K562 (cell line): ENCODE data around the gene RNF212B. TPM values are rescaled to one million over a fixed set of nuclear protein-coding genes. Genes with fewer than 3 reads are reported as not detected.

Source experiments
- ATF1 ChIP-seq, 2 experiments: fragments of 450-650 bp in 1 of 2; IDR thresholded peaks; 2 replicates each; pipeline ENCODE4 v1.6.1; 2016; ENCODE audit warnings: missing compliant biosample characterization in 1 of 2, missing genetic modification characterization in 1 of 2
- BCL6 ChIP-seq: fragments of 250-450 bp; sonication (Bioruptor Pico); IDR thresholded peaks from 2 replicates; pipeline ENCODE4 v1.4.0; 2020
- CHCHD3 ChIP-seq: fragments of 250-450 bp; sonication (Bioruptor Pico); IDR thresholded peaks from 2 replicates; pipeline ENCODE4 v2.1.2; 2022; ENCODE audit warnings: mild to moderate bottlenecking
- E2F1 ChIP-seq: sonication (generic); formaldehyde crosslinking; IDR thresholded peaks from 2 replicates; pipeline ENCODE4 v1.8.1; 2023; ENCODE audit warnings: mild to moderate bottlenecking, missing genetic modification reagents, moderate library complexity
- EHMT2 ChIP-seq: fragments of 450-650 bp; IDR thresholded peaks from 2 replicates; pipeline ENCODE4 v1.6.1; 2018; ENCODE audit warnings: antibody characterized with exemption
- EZH2 ChIP-seq: IDR thresholded peaks from 2 replicates; pipeline ENCODE4 v1.6.1; 2012; ENCODE audit warnings: low read depth, mild to moderate bottlenecking, inconsistent platforms, low read length, borderline replicate concordance
- GABPA ChIP-seq: fragments of 200-800 bp; sonication (Bioruptor generic); conservative IDR thresholded peaks from 2 replicates; pipeline ENCODE4 v1.6.1; 2016; ENCODE audit warnings: low read depth, missing genetic modification characterization, missing compliant biosample characterization
- HEY1 ChIP-seq: fragments of 250-450 bp; sonication (Bioruptor Pico); IDR thresholded peaks from 2 replicates; pipeline ENCODE4 v1.5.0; 2020; ENCODE audit warnings: mild to moderate bottlenecking, moderate library complexity, borderline replicate concordance
- KDM4B ChIP-seq, 2 experiments: fragments of 450-650 bp in 1 of 2; sonication (generic) in 1 of 2; IDR thresholded peaks; 2 replicates each; pipeline ENCODE4 v1.6.1; 2016 to 2017; ENCODE audit warnings: borderline replicate concordance in 2 of 2, antibody characterized with exemption in 1 of 2, low read depth in 1 of 2, mild to moderate bottlenecking in 1 of 2
- KLF1 ChIP-seq: fragments of 450-650 bp; IDR thresholded peaks from 2 replicates; pipeline ENCODE4 v1.6.1; 2016; ENCODE audit warnings: missing genetic modification characterization, missing compliant biosample characterization
- MBD2 ChIP-seq: sonication (generic); IDR thresholded peaks from 2 replicates; pipeline ENCODE4 v1.6.1; 2016; ENCODE audit warnings: low read depth, borderline replicate concordance
- NFRKB ChIP-seq: fragments of 450-650 bp; IDR thresholded peaks from 2 replicates; pipeline ENCODE4 v1.6.1; 2016; ENCODE audit warnings: low read depth
- PHF21A ChIP-seq: fragments of 450-650 bp; IDR thresholded peaks from 2 replicates; pipeline ENCODE4 v1.6.1; 2017; ENCODE audit warnings: low read depth, borderline replicate concordance
- RUNX1 ChIP-seq: sonication (generic); IDR thresholded peaks from 2 replicates; pipeline ENCODE4 v1.6.1; 2016; ENCODE audit warnings: antibody characterized with exemption, low read depth
- SIN3B ChIP-seq: fragments of 450-650 bp; IDR thresholded peaks from 2 replicates; pipeline ENCODE4 v1.6.1; 2017; ENCODE audit warnings: low read depth, mild to moderate bottlenecking, moderate library complexity
- TRIM28 ChIP-seq: fragments of 450-650 bp; IDR thresholded peaks from 2 replicates; pipeline ENCODE4 v1.6.1; 2017
- ZNF133 ChIP-seq: fragments of 250-450 bp; sonication (Bioruptor Pico); IDR thresholded peaks from 2 replicates; pipeline ENCODE4 v1.4.0; 2020; ENCODE audit warnings: mild to moderate bottlenecking
- ZNF143 ChIP-seq: sonication (generic); formaldehyde crosslinking; IDR thresholded peaks from 2 replicates; pipeline ENCODE4 v1.9.0; 2022; ENCODE audit warnings: mild to moderate bottlenecking, missing genetic modification reagents
- ZNF347 ChIP-seq: fragments of 450-650 bp; formaldehyde crosslinking; IDR thresholded peaks from 2 replicates; pipeline ENCODE4 v1.4.0; 2020; ENCODE audit warnings: low read depth, mild to moderate bottlenecking, moderate library complexity
- polyA plus RNA-seq, 8 experiments: library from polyadenylated mRNA; depleted of rRNA in 4 of 8; stranded (reverse) in 5 of 8; unstranded in 3 of 8; fragments of >200 nt; fragmentation: Nextera tagmentation in 2 of 8; fragmentation: Illumina TruSeq in 1 of 8; extraction: Ambion mirVana in 2 of 8; extraction: Trizol in 1 of 8; gene quantifications; 2 replicates each; pipeline versions ENCODE4 v1.2.1 to v1.2.3, GENCODE V29; 2011 to 2014; ENCODE audit warnings: inconsistent platforms in 1 of 8, missing spikeins in 1 of 8
- total RNA-seq, 7 experiments: library from RNA; depleted of rRNA in 6 of 7; stranded (reverse); fragments of >200 nt in 6 of 7; fragmentation: Illumina TruSeq in 2 of 7; extraction: Trizol in 2 of 7; gene quantifications; 2 replicates each; pipeline versions ENCODE4 v1.2.1 to v1.2.3, GENCODE V29; 2011 to 2021; ENCODE audit warnings: low replicate concordance in 1 of 7
- TF ChIP-seq, protein P1 (sequence below): fragments of 250-450 bp; sonication (Bioruptor Pico); IDR thresholded peaks from 2 replicates; pipeline ENCODE4 v1.8.0; 2022; ENCODE audit warnings: inconsistent platforms
- TF ChIP-seq, protein P2 (sequence below): fragments of 250-450 bp; sonication (Bioruptor Pico); IDR thresholded peaks from 2 replicates; pipeline ENCODE4 v1.9.0; 2021; ENCODE audit warnings: mild to moderate bottlenecking, inconsistent platforms
- TF ChIP-seq, protein P3 (sequence below): IDR thresholded peaks from 2 replicates; pipeline ENCODE4 v1.6.1; 2016; ENCODE audit warnings: missing genetic modification characterization, missing compliant biosample characterization
- TF ChIP-seq, protein P4 (sequence below): sonication (generic); formaldehyde crosslinking; IDR thresholded peaks from 2 replicates; pipeline ENCODE4 v1.9.0; 2022; ENCODE audit warnings: mild to moderate bottlenecking, missing genetic modification reagents

The RNF212B gene
- total and polyA plus RNA-seq, 9 of the 15 experiments (the other 6 are each of a cell fraction or from before 2014, with no cell fraction given): 0.15 to 0.43 (median 0.27) TPM; not detected in 3

GRCh38 chr14:23301969-23302289 lies 64.2 kb downstream of the RNF212B start (continued):
- TF ChIP-seq E2F1 (CRISPR knock-in tag) (no peak), EHMT2 (no peak), SIN3B (no peak), ZNF347 (CRISPR knock-in tag) (no peak), RUNX1 (no peak), NFRKB (peak; percentile 33; the same call in 1 of the 2 replicates), KLF1 (tag) (no peak), ZNF133 (CRISPR knock-in tag) (no peak), GABPA (tag) (no peak), MBD2 (no peak), KDM4B (IDR thresholded peaks at IDR 0.05; ENCODE audit: borderline replicate concordance in 2 of 2, low read depth in 1 of 2) (no peak), BCL6 (CRISPR knock-in tag) (no peak), EZH2 (no peak), PHF21A (no peak), HEY1 (CRISPR knock-in tag) (no peak), ATF1 (CRISPR knock-in tag; IDR thresholded peaks at IDR 0.05) (no peak), ATF1 (tag; IDR thresholded peaks at IDR 0.05) (no peak; the same call in 1 of the 2 replicates), ZNF143 (no peak), TRIM28 (no peak), CHCHD3 (CRISPR knock-in tag) (peak; percentile 52; the same call in 1 of the 2 replicates)
- TF ChIP-seq, protein P1, sequence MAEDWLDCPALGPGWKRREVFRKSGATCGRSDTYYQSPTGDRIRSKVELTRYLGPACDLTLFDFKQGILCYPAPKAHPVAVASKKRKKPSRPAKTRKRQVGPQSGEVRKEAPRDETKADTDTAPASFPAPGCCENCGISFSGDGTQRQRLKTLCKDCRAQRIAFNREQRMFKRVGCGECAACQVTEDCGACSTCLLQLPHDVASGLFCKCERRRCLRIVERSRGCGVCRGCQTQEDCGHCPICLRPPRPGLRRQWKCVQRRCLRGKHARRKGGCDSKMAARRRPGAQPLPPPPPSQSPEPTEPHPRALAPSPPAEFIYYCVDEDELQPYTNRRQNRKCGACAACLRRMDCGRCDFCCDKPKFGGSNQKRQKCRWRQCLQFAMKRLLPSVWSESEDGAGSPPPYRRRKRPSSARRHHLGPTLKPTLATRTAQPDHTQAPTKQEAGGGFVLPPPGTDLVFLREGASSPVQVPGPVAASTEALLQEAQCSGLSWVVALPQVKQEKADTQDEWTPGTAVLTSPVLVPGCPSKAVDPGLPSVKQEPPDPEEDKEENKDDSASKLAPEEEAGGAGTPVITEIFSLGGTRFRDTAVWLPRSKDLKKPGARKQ: no peak
- TF ChIP-seq, protein P2, sequence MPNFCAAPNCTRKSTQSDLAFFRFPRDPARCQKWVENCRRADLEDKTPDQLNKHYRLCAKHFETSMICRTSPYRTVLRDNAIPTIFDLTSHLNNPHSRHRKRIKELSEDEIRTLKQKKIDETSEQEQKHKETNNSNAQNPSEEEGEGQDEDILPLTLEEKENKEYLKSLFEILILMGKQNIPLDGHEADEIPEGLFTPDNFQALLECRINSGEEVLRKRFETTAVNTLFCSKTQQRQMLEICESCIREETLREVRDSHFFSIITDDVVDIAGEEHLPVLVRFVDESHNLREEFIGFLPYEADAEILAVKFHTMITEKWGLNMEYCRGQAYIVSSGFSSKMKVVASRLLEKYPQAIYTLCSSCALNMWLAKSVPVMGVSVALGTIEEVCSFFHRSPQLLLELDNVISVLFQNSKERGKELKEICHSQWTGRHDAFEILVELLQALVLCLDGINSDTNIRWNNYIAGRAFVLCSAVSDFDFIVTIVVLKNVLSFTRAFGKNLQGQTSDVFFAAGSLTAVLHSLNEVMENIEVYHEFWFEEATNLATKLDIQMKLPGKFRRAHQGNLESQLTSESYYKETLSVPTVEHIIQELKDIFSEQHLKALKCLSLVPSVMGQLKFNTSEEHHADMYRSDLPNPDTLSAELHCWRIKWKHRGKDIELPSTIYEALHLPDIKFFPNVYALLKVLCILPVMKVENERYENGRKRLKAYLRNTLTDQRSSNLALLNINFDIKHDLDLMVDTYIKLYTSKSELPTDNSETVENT (CRISPR knock-in tag): peak; percentile 68; the same call in 1 of the 2 replicates
- TF ChIP-seq, protein P3, sequence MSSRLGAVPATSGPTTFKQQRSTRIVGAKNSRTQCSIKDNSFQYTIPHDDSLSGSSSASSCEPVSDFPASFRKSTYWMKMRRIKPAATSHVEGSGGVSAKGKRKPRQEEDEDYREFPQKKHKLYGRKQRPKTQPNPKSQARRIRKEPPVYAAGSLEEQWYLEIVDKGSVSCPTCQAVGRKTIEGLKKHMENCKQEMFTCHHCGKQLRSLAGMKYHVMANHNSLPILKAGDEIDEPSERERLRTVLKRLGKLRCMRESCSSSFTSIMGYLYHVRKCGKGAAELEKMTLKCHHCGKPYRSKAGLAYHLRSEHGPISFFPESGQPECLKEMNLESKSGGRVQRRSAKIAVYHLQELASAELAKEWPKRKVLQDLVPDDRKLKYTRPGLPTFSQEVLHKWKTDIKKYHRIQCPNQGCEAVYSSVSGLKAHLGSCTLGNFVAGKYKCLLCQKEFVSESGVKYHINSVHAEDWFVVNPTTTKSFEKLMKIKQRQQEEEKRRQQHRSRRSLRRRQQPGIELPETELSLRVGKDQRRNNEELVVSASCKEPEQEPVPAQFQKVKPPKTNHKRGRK (tag): no peak
- TF ChIP-seq, protein P4, sequence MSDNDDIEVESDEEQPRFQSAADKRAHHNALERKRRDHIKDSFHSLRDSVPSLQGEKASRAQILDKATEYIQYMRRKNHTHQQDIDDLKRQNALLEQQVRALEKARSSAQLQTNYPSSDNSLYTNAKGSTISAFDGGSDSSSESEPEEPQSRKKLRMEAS (CRISPR knock-in tag): peak; percentile 75
